Adipocyte (in vitro differentiated cells): Measurements from ENCODE around the gene IBA57.
A peak's percentile ranks its signal among the peaks of the same experiment; 100 is the strongest.

Experiments used
- DNase-seq: peaks from one replicate; pipeline ENCODE4 v3.0.0-alpha.2; 2015; ENCODE audit warnings: low read depth
- H3K27me3 ChIP-seq: replicated peaks from 2 replicates; pipeline ENCODE4 v1.7.0; 2013; ENCODE audit warnings: mild to moderate bottlenecking, low read length, moderate library complexity; ENCODE audit not compliant: control insufficient read depth, insufficient read depth
- H3K36me3 ChIP-seq: 2 replicates; pipeline ENCODE4 v1.7.0; 2013; ENCODE audit warnings: low read length, mild to moderate bottlenecking, moderate library complexity; ENCODE audit not compliant: control insufficient read depth, insufficient read depth, severe bottlenecking
- H3K4me1 ChIP-seq: 2 replicates; pipeline ENCODE4 v1.7.0; 2013; ENCODE audit warnings: mild to moderate bottlenecking, low read length, moderate library complexity; ENCODE audit not compliant: control insufficient read depth, insufficient read depth
- H3K4me3 ChIP-seq: 2 replicates; pipeline ENCODE4 v1.7.0; 2013; ENCODE audit warnings: mild to moderate bottlenecking, low read length, moderate library complexity
- H3K9ac ChIP-seq: 2 replicates; pipeline ENCODE4 v1.7.0; 2013; ENCODE audit warnings: mild to moderate bottlenecking, low read length, moderate library complexity
- H3K9me3 ChIP-seq: 2 replicates; pipeline ENCODE4 v1.7.0; 2013; ENCODE audit warnings: mild to moderate bottlenecking, low read length, moderate library complexity; ENCODE audit not compliant: control insufficient read depth

The IBA57 gene

GRCh38 chr1:228139406-228139930 is 26.1 kb upstream of the IBA57 start:
- Histone ChIP-seq H3K9ac (peak overlapping the region; percentile 98), H3K4me1 (peaks cover 31% of the 10 kb centered on the region), H3K27me3 (peaks cover 15% of the 10 kb centered on the region), H3K9me3 (no peaks in the 10 kb centered on the region), H3K36me3 (no peaks in the 10 kb centered on the region), H3K4me3 (peak overlapping the region; percentile 97)
- no peak for DNase-seq

- peak; percentile 98 for DNase-seq
- H3K27me3 ChIP-seq = peaks cover 12% of the 10 kb centered on the region
- H3K4me3 ChIP-seq = peak within 1 kb of the TSS; percentile 97
- no peaks in the 10 kb centered on the region for H3K9me3 ChIP-seq
- H3K4me1 ChIP-seq = peaks cover 31% of the 10 kb centered on the region
- no peaks in the 10 kb centered on the region for H3K36me3 ChIP-seq
- peak within 1 kb of the TSS; percentile 98 for H3K9ac ChIP-seq
Observed at GRCh38 chr1:228139931-228140723, 25.5 kb upstream of the IBA57 start, which contains the start of gene GUK1. TSS of gene GUK1 (plus strand) at chr1:228140279. CDS start at chr1:228140303, 24 bp downstream.

- no peaks in the 10 kb centered on the region for H3K9me3 ChIP-seq
- peaks cover 5% of the 10 kb centered on the region for H3K36me3 ChIP-seq
- peaks cover 31% of the 10 kb centered on the region for H3K4me1 ChIP-seq
- peaks cover 7% of the 10 kb centered on the region for H3K27me3 ChIP-seq
- peak overlapping the region; percentile 98 for H3K9ac ChIP-seq
- no peak for DNase-seq
- H3K4me3 ChIP-seq = peak overlapping the region; percentile 97
Observed at GRCh38 chr1:228140724-228141225, 24.8 kb upstream of the IBA57 start.

GRCh38 chr1:228141226-228142044 is 24.2 kb upstream of the IBA57 start:
- H3K9me3 ChIP-seq = no peaks in the 10 kb centered on the region
- peaks cover 31% of the 10 kb centered on the region for H3K4me1 ChIP-seq
- H3K9ac ChIP-seq = peak overlapping the region; percentile 98
- H3K4me3 ChIP-seq = peak overlapping the region; percentile 97
- DNase-seq = peak; percentile 40
- peaks cover 4% of the 10 kb centered on the region for H3K27me3 ChIP-seq
- H3K36me3 ChIP-seq = peaks cover 8% of the 10 kb centered on the region

GRCh38 chr1:228142155-228142691 is 23.4 kb upstream of the IBA57 start:
- no peaks in the 10 kb centered on the region for H3K9me3 ChIP-seq
- no peak for DNase-seq

GRCh38 chr1:228142701-228143136 is 22.9 kb upstream of the IBA57 start:
- Histone ChIP-seq H3K27me3 (no peaks in the 10 kb centered on the region), H3K4me3 (peak overlapping the region; percentile 97), H3K4me1 (peaks cover 31% of the 10 kb centered on the region), H3K9ac (peak overlapping the region; percentile 98), H3K9me3 (no peaks in the 10 kb centered on the region), H3K36me3 (peaks cover 18% of the 10 kb centered on the region)
- no peak for DNase-seq

More at GRCh38 chr1:228142155-228142691, 23.4 kb upstream of the IBA57 start:
- Histone ChIP-seq H3K4me3 (peak overlapping the region; percentile 97), H3K4me1 (peaks cover 31% of the 10 kb centered on the region), H3K9ac (peak overlapping the region; percentile 98), H3K27me3 (no peaks in the 10 kb centered on the region), H3K36me3 (peaks cover 13% of the 10 kb centered on the region)

- H3K36me3 ChIP-seq = peaks cover 26% of the 10 kb centered on the region
- H3K4me1 ChIP-seq = peaks cover 35% of the 10 kb centered on the region
- H3K9ac ChIP-seq = peak overlapping the region; percentile 98
- DNase-seq = no peak
- no peak overlapping the region for H3K4me3 ChIP-seq
- H3K27me3 ChIP-seq = no peaks in the 10 kb centered on the region
- no peaks in the 10 kb centered on the region for H3K9me3 ChIP-seq
Observed at GRCh38 chr1:228143480-228144192, 22.0 kb upstream of the IBA57 start.

- no peaks in the 10 kb centered on the region for H3K27me3 ChIP-seq
- H3K9me3 ChIP-seq = no peaks in the 10 kb centered on the region
- H3K36me3 ChIP-seq = peaks cover 30% of the 10 kb centered on the region
- peaks cover 42% of the 10 kb centered on the region for H3K4me1 ChIP-seq
- peak overlapping the region; percentile 26 for H3K9ac ChIP-seq
- H3K4me3 ChIP-seq = no peak overlapping the region
- no peak for DNase-seq
Observed at GRCh38 chr1:228144193-228144992, 21.2 kb upstream of the IBA57 start.

GRCh38 chr1:228144993-228145343 is 20.6 kb upstream of the IBA57 start:
- Histone ChIP-seq H3K4me1 (peaks cover 47% of the 10 kb centered on the region), H3K27me3 (no peaks in the 10 kb centered on the region), H3K9ac (no peak overlapping the region), H3K4me3 (no peak overlapping the region), H3K9me3 (no peaks in the 10 kb centered on the region), H3K36me3 (peaks cover 30% of the 10 kb centered on the region)
- no peak for DNase-seq
